Heart right ventricle (tissue), 16 donors: ENCODE data around the gene G2E3. TPM values are rescaled to one million over a fixed set of nuclear protein-coding genes. Genes with fewer than 3 reads are reported as not detected.

Experiments used
- ATAC-seq, 8 donors: fragments of 200-7000 bp; cut with Tn5 transposase; one replicate each; pipeline ENCODE4 v1.9.1; 2020; ENCODE audit warnings: mild to moderate bottlenecking in 8 of 8, moderate library complexity in 8 of 8, moderate number of reproducible peaks in 1 of 8
- DNase-seq, 2 donors: peaks; one replicate each; pipeline ENCODE4 v3.0.0-alpha.2; 2020
- H3K27ac ChIP-seq, 10 donors: fragments of 200-600 bp; sonication (generic) in 2 of 10; one replicate each; pipeline versions ENCODE4 v1.5.0 to v1.8.0; 2020 to 2022; ENCODE audit warnings: mild to moderate bottlenecking in 3 of 10
- H3K27me3 ChIP-seq, 7 donors: fragments of 200-600 bp; one replicate each; pipeline ENCODE4 v1.8.0; 2021 to 2022; ENCODE audit warnings: mild to moderate bottlenecking in 2 of 7
- H3K36me3 ChIP-seq, 9 donors: fragments of 200-600 bp; sonication (generic) in 1 of 9; one replicate each; pipeline versions ENCODE4 v1.5.0 to v1.8.0; 2020 to 2022; ENCODE audit warnings: mild to moderate bottlenecking in 2 of 9
- H3K4me1 ChIP-seq, 9 donors: fragments of 200-600 bp; sonication (generic) in 1 of 9; one replicate each; pipeline versions ENCODE4 v1.5.0 to v1.8.0; 2020 to 2022; ENCODE audit warnings: mild to moderate bottlenecking in 4 of 9
- H3K4me3 ChIP-seq, 10 donors: fragments of 200-600 bp; sonication (generic) in 2 of 10; one replicate each; pipeline versions ENCODE4 v1.5.0 to v1.8.0; 2020 to 2022; ENCODE audit warnings: mild to moderate bottlenecking in 7 of 10, moderate library complexity in 2 of 10
- H3K9me3 ChIP-seq, 11 donors: fragments of 200-600 bp in 10 of 11; sonication (generic) in 2 of 11; one replicate each; pipeline versions ENCODE4 v1.5.0 to v1.8.0; 2013 to 2022; ENCODE audit warnings: mild to moderate bottlenecking in 2 of 11, control low read depth in 1 of 11, moderate library complexity in 1 of 11
- CTCF ChIP-seq, 9 donors: fragments of 200-600 bp; sonication (generic) in 2 of 9; IDR thresholded peaks; one replicate each; pipeline versions ENCODE4 v1.5.0 to v1.8.0; 2021 to 2022; ENCODE audit warnings: antibody characterized with exemption in 9 of 9, mild to moderate bottlenecking in 5 of 9, moderate library complexity in 1 of 9
- WGBS, 2 donors: extraction: QIAGEN DNeasy Blood & Tissue Kit; methylation state at CpG; one replicate each; pipeline ENCODE4 v1.1.7; 2013; ENCODE audit warnings: inconsistent platforms in 1 of 2; 5-methylcytosine and 5-hydroxymethylcytosine counted together
- intact Hi-C, 10 donors: fragments of 100-400 bp; cut with DNase I; formaldehyde crosslinking; loops; one replicate each; pipeline versions ENCODE4 v1.11.1 to v1.14.2; 2022
- polyA plus RNA-seq, 2 donors: library from polyadenylated mRNA; stranded (reverse); fragments of 200-250 nt; gene quantifications; one replicate each; pipeline ENCODE4 v1.2.3, GENCODE V29; 2013
- total RNA-seq, 10 donors: library from RNA; stranded (reverse); fragmentation: NEBNext Ultra II Directional in 3 of 10; extraction: Animal tissue kit (Norgen Biotek cat#: 25700) in 3 of 10; gene quantifications; one replicate each; pipeline versions ENCODE4 v1.2.1 to v1.2.4, GENCODE V29; 2021 to 2023
- donor health status: Arrhythmogenic right ventricular cardiomyopathy.
- donor health status: ischemic (EF 13 %, LVEDD 7.1; RV severe dilation, severe dysfunction).
- donor health status: healthy with polysubstance abuse.
- donor health status: DM: no; HTN: yes; CAD: no.
- donor health status: DM: no; HTN: no; CAD: no.
- donor health status: ischemic (EF 25% LVEDD 6.9; RV normal size, moderate dysfunction).
- donor health status: ischemic (EF 25% LVEDD 5.7; RV mildly dilated, moderate dysfunction).
- donor health status: healthy.
- donor health status: DM: yes; HTN: yes; CAD: no.
- donor health status: Ischemic cardiomyopathy.
- donor health status: ischemic (EF 35%, LVEDD 5.7; RV mildly dilated, moderate dysfunction).
- donor health status: nonischemic (EF 11% LVEDD 7.7; RV severe dilation, severe dysfunction).
- donor health status: DM: yes; HTN: yes; CAD: no.
- donor health status: PGD.
- donor health status: ischemic (EF 29% LVEDD 5.4; RV normal size, mild dysfunction).
- donor health status: nonischemic (EF 23%, LVEDD 6.1; RV moderate dilation, normal function).

Gene G2E3
- total and polyA plus RNA-seq, 12 donors, result 2.6 to 11.0 (median 8.5) TPM

DNA sequence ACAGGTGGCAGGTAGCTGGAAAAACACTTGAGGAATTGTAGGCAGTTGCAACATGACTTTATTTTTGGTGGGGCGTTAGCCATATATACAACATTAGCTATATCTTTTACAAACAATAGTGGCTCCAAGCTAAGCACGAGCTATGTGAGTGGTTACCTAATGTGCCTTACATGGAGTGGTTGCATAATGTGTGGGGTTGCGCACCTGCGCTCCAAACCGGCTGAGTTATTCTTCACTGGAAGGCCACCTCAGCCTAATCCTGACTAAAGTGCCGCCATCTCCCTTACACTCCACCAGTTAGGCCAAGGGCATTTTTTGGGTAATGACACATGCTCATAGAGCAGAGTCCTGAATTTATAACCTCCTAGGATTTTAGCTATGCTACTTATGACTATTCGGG, 31.8 kb upstream of the G2E3 start:
- TF ChIP-seq CTCF (IDR thresholded peaks at IDR 0.05), result no peak
- WGBS, 2 donors, result 94 to 97% methylated on average over 7 of the region's 7 CpGs
- Histone ChIP-seq H3K9me3 (no peaks in the 10 kb centered on the region), H3K4me3 (no peak overlapping the region), H3K36me3 (no peaks in the 10 kb centered on the region), H3K27me3 (no peaks in the 10 kb centered on the region), H3K27ac (no peak overlapping the region), H3K4me1 (peaks cover 0 to under 1% (median 0%) of the 10 kb centered on the region in 9 donors)
- intact Hi-C loops, result loop anchor here in 5 of 10 donors (10.0 kb wide), 2 partner anchors 152 to 1772 kb away; no protein-coding TSS in a partner anchor
- ATAC-seq (no peak), DNase-seq (no peak)

DNA sequence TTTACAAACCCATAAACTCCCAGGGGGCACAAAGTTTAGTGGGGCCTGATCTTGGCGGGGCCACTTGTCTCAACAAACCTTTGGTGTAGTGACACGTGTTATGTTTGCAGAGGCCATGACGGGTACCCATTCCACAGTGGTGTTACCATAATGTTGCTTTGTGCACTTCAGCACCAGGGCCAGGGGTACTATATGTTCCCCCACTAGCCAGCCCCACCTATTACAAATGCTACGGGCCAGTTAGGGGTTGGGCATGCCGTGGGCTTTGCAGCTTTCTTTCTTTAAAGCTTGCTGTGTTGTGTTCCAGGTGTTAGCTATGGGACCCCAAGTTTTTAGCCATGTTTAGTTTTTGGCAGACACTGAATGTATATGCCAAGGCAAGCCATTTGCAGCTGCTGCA, 30.8 kb upstream of the G2E3 start:
- no peaks in the 10 kb centered on the region for H3K4me1 ChIP-seq
- no peak overlapping the region for H3K4me3 ChIP-seq
- no peaks in the 10 kb centered on the region for H3K36me3 ChIP-seq
- DNase-seq, result no peak
- intact Hi-C loops, result loop anchor here in 5 of 10 donors (10.0 kb wide), 2 partner anchors 153 to 1773 kb away; no protein-coding TSS in a partner anchor
- no peaks in the 10 kb centered on the region for H3K9me3 ChIP-seq
- no peaks in the 10 kb centered on the region for H3K27me3 ChIP-seq
- no peak for ATAC-seq
- no peak overlapping the region for H3K27ac ChIP-seq
- WGBS, 2 donors, result 76 to 80% methylated on average over 5 of the region's 5 CpGs
- no peak for TF ChIP-seq CTCF (IDR thresholded peaks at IDR 0.05)

DNA sequence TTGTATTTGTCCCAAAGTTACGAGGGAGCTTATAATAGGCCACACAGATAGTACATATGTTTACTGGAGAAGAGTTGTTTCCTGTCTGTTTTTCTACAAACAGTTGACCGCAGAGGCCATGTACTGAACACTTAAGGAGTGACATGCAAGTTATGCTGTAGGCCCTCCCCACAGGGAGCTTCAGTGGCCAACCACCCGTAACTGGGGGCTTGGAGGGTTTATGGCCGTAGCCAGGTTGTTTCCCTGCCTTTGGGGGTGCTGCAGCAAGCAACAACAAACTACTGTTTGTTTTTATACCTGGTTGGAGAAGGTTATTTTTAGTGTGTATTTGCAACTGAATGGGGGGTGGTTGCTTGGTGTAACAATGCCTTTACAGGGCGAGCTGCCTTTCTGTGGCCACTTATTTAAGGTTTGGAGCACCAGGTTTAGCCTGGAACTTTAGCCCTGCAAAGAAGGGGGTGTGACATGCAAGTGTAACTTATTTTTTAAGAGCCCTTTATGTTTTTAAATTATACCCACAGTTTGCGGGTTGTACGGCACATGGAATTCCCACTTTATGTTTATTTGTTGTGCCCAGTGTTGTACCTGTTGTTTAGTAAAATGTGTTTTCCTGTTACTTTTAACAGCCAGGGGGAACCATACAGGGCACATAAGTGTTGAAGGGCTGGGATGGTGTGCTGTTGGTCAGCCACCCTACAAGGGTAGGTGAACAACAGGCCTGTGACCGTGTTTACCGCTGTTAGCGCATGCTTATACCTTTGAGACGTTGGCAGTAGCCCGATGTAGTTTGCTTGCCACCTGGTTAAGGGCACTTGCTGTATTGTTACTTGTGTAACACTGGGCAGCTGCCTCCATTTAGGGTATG, 29.9 kb upstream of the G2E3 start:
- no peak overlapping the region for H3K27ac ChIP-seq
- H3K4me3 ChIP-seq, result no peak overlapping the region
- no peaks in the 10 kb centered on the region for H3K4me1 ChIP-seq
- TF ChIP-seq CTCF (IDR thresholded peaks at IDR 0.05), result no peak
- WGBS, 2 donors, result 90 to 91% methylated on average over 12 of the region's 12 CpGs
- H3K36me3 ChIP-seq, result no peaks in the 10 kb centered on the region
- DNase-seq (no peak), ATAC-seq (no peak)
- no peaks in the 10 kb centered on the region for H3K27me3 ChIP-seq
- no peaks in the 10 kb centered on the region for H3K9me3 ChIP-seq
- intact Hi-C loops, result loop anchor here in 5 of 10 donors (10.0 kb wide), 2 partner anchors 154 to 1774 kb away; no protein-coding TSS in a partner anchor

GRCh38 chr14:30532264-30532663, 26.7 kb upstream of the G2E3 start:
- TF ChIP-seq CTCF (IDR thresholded peaks at IDR 0.05), result no peak

More at GRCh38 chr14:30532264-30532663, 26.7 kb upstream of the G2E3 start:
- no peak overlapping the region for H3K4me3 ChIP-seq
- no peak overlapping the region for H3K27ac ChIP-seq
- peaks cover 0 to 7% (median 0%) of the 10 kb centered on the region in 7 donors for H3K27me3 ChIP-seq
- H3K4me1 ChIP-seq, result no peaks in the 10 kb centered on the region
- WGBS, 2 donors, result 83 to 86% methylated on average over 5 of the region's 5 CpGs
- intact Hi-C loops, result no loop called here
- no peaks in the 10 kb centered on the region for H3K9me3 ChIP-seq
- no peak for ATAC-seq
- DNase-seq, result no peak
- H3K36me3 ChIP-seq, result no peaks in the 10 kb centered on the region
